GM10266 (cell line): ENCODE measurements around the gene SHOC2.

Experiments
- DNase-seq: peaks from one replicate; pipeline ENCODE4 v3.0.0; 2012; ENCODE audit errors: extremely low spot score
- TF ChIP-seq, protein P1 (sequence below): IDR thresholded peaks from 2 replicates; pipeline ENCODE4 v1.5.1; 2012; ENCODE audit warnings: mild to moderate bottlenecking, low read depth; ENCODE audit not compliant: control insufficient read depth, insufficient read depth; ENCODE audit errors: missing control alignments

SHOC2 gene

DNA sequence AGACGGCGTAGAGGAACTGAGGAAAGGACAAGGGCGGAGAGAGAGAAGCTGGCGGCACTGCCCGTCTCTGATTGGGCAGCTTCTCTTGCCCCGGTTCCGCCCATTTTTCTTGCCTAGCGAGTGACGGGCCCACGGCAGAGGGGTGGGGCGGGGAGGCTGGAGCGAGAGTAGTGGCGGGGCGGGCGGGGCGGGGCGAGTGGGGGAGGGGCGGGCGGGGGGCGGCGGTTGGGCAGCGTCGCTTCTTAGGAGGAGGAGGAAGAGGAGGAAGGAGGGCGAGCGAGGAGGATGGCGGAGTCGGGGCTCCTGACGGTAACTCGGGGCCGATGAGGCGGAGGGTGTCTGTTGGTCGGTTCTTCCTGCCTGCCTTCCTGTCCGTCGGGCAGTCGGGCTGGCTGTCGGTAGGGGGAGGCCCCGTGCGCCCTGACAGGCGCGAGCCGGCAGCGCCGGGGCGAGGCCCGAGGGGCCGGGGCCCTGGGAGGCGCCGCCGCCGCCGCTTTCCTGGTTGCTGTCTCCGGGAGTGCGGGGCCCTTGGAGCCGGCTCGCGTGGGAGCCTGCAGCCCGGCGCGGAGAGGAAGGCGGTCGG lies at the start of gene SHOC2:
TSS of gene SHOC2 (plus strand) at position 256 of the 583 bp plus-strand sequence. CDS start 44,755 bp downstream, outside the sequence.
- TF ChIP-seq, protein P1, sequence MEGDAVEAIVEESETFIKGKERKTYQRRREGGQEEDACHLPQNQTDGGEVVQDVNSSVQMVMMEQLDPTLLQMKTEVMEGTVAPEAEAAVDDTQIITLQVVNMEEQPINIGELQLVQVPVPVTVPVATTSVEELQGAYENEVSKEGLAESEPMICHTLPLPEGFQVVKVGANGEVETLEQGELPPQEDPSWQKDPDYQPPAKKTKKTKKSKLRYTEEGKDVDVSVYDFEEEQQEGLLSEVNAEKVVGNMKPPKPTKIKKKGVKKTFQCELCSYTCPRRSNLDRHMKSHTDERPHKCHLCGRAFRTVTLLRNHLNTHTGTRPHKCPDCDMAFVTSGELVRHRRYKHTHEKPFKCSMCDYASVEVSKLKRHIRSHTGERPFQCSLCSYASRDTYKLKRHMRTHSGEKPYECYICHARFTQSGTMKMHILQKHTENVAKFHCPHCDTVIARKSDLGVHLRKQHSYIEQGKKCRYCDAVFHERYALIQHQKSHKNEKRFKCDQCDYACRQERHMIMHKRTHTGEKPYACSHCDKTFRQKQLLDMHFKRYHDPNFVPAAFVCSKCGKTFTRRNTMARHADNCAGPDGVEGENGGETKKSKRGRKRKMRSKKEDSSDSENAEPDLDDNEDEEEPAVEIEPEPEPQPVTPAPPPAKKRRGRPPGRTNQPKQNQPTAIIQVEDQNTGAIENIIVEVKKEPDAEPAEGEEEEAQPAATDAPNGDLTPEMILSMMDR = peak; percentile 33
- peak; percentile 94 for DNase-seq

DNA sequence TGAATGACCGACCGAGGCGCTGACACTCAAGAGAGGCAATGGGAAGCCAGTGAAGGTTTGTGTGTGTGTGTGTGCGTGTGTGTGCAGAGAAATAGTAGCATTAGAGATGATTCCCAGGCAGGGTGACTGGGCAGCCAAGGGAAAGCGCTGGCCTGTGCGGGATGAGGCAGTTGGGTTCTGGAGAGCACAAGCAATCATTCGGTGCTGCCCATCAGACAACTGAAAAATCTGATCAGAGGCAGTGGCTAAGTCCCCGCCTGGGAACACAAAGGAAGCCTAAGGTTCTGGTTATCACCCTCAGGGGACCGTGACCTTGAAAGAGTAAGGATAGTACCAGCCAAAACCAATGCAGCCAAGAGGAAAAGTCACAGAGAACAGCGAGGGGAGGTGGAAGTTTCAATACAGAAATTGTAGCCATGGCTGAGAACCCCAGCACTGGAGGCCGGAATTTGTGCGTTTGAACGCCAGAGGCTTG lies 48.5 kb upstream of the SHOC2 start:
- TF ChIP-seq, protein P1 = no peak

DNA sequence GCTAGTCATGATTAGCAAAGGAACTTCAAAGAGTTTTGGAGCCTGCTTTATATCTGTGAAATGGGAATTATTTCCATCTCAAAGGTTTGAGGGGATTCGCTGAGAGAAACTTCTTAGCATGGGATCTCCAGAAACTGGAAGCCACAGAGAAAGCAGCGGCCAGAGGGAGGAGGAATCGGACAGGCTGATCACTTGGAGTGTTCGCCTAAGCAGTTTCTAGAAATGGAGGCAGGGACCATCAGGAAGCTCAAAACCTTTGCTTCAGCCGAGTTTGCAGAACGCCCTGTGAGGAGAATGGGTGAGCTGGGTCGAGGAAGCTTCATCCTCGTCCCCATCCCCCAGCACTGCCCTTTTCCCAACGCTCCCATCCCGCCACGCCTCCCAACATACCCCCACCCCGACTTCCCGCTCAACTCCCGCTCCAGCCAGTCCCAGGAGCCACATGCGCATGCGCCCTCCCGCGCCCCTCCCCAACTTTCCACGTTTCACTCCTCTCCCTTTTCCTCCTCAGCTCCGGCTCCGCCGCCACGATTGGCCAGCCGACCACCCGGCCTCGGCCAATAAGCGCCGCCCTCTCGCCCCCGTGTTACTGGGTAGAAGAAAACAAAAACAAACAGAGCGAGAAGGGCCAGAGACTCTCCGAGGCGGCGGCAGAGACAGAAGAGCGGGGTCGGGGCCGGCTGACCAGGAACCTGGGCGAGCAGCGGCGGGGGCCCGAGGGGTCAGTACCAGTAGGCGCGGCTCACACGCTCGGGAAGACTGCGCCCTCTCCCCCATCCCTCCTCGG lies 47.9 kb upstream of the SHOC2 start, which contains the start of gene PDCD4:
TSS of gene PDCD4 (plus strand) at position 631 of the 787 bp plus-strand sequence. CDS start 4,100 bp downstream, outside the sequence.
- peak; percentile 90 for DNase-seq
- TF ChIP-seq, protein P1 = no peak

More for the DNA sequence above, 48.5 kb upstream of the SHOC2 start:
- no peak for DNase-seq

DNA sequence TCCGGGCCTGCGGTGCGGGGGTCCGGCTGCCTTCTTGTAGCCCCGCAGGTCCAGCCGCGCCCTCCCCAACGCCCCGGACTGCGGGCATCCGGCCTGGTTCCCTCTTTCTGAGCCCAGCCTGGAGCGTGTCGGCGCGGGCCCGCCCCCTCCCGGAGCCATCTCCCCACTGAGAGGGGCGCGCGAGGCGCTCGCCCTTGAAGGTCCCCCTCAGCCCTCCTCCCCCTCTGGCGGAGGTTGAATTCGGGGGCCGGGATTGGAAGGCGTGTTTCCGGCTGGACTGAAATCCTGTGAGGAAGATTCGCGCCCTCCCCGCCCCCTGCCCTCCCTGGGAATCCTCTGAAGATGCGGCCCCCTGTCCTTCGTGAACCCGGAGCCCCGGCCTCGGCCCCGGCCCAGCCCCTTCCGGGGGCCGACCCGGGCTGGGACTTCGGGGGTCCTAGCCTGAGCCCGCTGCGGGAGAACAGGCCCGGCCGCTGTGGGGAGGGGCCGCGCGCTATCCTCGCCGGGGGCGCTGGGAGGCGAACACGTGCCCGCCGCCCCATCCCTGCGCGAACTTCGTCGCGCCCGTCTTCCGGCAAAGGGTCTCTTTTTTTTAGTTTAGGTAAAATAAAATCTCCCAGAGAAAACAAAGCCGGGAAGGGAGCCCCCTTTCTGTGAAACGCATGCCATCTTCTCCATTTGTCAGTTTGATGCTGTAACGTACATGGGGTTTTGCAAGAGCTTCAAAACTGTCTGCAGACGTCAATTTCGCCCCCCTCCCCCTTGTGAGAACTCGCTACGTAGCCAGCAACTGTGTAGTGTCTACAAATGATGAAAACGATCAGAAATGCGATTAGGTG lies 47.0 kb upstream of the SHOC2 start:
- TF ChIP-seq, protein P1 = peak; percentile 3
- DNase-seq = peak; percentile 46

DNA sequence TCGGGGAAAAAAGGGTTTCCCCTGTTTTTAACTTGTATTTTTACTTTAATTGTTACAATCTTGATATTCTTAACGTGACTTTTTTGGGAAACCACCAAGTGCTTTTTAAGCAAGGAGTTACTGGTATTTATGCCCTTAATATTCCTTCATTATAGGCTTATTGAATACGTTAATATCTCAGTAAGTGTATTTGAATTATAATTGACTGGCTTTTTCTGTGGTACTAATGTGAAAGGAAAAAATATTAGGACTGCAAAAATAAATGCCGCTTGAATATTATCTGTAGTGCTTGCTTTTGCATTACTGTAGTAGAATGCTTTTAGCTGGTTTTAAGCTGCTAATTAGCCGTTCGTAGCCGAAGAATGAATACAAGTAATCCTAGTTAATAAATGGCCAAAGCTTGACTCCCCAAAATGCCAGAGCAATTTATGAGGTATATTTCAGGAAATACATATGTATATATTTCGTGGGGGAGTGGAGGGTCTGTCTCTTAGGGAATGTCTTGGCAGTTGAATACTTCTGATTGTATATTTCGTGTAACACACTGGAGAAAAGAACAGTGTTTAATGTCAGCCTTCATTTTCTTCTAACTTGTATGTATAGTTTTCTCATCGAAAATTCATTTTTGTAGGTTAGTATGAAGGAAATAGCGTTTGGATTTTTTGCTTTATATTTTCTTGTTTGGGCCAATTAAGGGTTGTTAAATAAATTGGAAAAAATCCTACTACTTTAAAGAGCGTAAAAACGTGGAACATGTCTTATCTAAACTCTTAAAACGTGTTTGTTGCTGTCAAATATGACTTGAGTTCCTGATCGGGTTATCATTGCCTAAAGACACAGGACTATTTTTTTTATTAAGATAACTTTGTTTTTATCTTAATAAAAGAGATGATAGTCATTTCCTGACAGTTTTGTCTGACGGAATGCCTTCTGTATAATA lies 46.1 kb upstream of the SHOC2 start:
- DNase-seq = no peak
- TF ChIP-seq, protein P1 = no peak

DNA sequence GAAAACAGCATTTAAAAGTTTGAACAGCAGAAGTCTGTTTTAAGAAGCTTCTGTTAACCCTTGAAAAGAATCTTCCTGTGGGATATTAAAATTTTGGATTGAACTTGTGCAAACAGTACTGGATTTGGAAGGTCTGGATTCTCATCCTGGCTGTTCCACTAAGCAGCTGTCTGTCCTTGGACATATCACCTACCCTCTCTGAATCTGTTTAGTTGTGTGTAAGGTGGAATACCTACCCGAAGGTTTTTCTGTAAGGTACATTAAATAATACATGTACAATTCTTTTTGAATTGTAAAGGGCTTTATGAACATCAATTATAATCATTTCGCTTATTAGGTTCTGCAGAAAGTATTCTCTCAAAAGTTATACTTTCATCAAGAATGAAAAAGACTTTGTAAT lies 45.5 kb upstream of the SHOC2 start:
- DNase-seq = no peak
- TF ChIP-seq, protein P1 = no peak
